ENCODE measurements around the gene DEPDC5.
A peak's percentile ranks its signal among the peaks of the same experiment; 100 is the strongest.
"Not testable (repeated sequence)": the region's sequence is repeated elsewhere in the genome, so short reads cannot be mapped to it uniquely, and the experiment has no call there.

Gene DEPDC5

GRCh38 chr22:31753634-31754501 is at the start of gene DEPDC5:
Gene DEPDC5 (plus strand): TSS chr22:31754019. CDS start chr22:31754922, 903 bp downstream.
- DNase-seq (ENCODE audit: low spot score): peak; percentile 95

- no peak for DNase-seq (ENCODE audit: low spot score)
Measured at GRCh38 chr22:31707519-31707918, 46.3 kb upstream of the DEPDC5 start.

DNA sequence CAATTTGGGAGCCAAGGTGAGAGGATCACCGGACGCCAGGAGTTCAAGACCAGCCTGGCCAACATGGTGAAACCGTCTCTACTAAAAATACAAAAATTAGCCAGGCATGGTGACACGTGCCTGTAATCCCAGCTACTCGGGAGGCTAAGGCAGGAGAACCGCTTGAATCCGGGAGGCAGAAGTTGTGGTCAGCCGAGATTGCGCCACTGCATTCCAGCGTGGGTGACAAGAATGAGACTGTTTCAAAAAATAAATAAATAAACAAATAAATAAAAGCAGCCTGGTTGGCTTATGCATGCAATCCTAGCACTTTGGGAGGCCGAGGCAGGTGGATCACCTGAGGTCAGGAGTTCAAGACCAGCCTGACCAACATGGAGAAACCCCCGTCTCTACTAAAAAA is 42.6 kb upstream of the DEPDC5 start:
- DNase-seq (ENCODE audit: low spot score): not testable (repeated sequence)

DNA sequence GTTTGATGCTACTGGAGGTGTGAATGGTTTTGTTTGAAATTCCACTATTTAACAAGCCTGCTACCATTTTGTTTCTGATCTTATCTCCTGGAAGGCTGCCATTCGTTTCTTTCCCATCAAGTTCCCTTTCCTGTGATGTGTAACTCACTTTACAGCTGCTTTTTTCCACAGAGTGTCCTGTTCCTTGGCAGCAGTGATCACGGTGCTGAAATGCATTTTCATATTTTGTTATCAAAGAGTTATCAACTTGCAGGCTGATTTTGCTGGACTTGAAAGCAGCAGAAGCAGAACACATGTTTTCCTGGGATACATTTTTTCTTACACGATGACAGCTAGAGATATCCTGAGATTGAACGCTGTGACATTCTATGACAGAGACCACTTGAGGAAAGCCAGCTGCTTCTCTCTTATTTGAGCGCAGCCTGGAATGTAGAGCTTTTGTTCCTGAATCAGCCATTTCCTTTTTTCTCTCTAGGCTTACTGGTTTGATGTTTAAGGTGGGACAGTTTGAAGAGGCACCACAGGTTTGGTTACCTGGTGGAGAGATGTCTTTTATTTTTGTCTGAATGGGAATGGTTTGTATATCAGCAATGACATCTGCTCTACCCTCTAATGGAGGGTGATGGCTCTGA is 38.6 kb upstream of the DEPDC5 start:
- DNase-seq (ENCODE audit: low spot score): no peak

GRCh38 chr22:31719850-31720471 is 33.9 kb upstream of the DEPDC5 start:
- no peak for DNase-seq (ENCODE audit: low spot score)

- DNase-seq (ENCODE audit: low spot score): no peak
Measured at GRCh38 chr22:31723723-31724122, 30.1 kb upstream of the DEPDC5 start.

DNA sequence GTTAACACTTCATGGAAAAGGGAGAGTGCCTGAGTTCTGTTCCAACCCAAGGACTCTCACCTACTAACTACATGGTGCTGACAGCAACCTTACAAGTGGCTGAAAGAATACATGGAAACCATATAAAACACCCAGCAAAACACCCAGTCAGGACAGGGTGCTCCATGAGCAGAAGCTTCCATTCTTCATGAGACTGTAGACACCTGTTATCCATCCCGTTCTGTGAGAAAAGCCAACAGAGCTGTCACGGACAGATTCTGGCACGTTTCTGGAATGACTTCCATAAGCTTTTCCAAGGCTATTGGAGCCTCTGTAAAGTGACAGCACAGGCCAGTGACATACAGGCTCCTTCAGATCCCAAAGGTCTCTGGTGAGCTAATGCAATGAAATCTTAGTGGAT is 27.1 kb upstream of the DEPDC5 start:
- DNase-seq (ENCODE audit: low spot score): no peak

DNA sequence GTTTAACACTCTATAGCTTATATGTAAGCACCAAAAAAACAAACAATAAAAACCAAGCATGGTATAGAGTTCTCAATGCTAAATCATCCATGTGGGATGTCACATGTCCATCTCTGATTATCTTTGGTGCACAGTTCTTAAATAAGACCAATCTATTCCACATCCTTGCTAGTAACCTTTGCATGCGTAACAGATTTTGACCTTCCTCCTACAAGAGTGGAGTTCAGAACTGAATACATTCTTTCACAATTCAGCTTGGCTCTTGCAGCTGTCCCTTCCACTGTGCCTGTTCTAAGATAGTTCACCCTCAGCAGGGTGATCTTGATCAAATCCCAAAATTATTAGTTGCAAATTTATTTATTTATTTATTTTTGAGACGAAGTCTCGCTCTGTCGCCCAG is 25.0 kb upstream of the DEPDC5 start:
- no peak for DNase-seq (ENCODE audit: low spot score)

- DNase-seq (ENCODE audit: low spot score): no peak
Measured at GRCh38 chr22:31730344-31730711, 23.5 kb upstream of the DEPDC5 start.

- no peak for DNase-seq (ENCODE audit: low spot score)
Measured at GRCh38 chr22:31732089-31732829, 21.6 kb upstream of the DEPDC5 start.

- no peak for DNase-seq (ENCODE audit: low spot score)
Measured at GRCh38 chr22:31733580-31734079, 20.2 kb upstream of the DEPDC5 start.

DNA sequence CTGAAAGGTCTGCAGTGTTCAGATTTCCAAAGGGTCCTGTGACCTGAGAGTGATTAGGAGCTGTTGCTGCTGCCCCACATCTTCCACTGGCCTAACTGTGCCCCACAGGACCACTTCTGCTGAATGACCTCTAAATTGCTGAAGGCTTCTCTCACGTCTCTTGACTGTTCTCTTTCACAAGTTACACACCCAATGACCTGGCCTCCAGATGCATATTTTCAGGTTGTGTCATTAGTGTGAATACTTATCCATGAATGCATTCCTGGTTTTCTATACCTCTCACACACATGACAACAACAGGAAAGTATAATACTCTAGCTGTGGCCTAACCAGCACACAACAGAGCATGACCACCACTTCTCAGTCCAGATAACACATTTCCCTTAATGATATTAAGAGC is 19.3 kb upstream of the DEPDC5 start:
- no peak for DNase-seq (ENCODE audit: low spot score)

GRCh38 chr22:31736458-31736857 is 17.4 kb upstream of the DEPDC5 start:
- DNase-seq (ENCODE audit: low spot score): no peak

DNA sequence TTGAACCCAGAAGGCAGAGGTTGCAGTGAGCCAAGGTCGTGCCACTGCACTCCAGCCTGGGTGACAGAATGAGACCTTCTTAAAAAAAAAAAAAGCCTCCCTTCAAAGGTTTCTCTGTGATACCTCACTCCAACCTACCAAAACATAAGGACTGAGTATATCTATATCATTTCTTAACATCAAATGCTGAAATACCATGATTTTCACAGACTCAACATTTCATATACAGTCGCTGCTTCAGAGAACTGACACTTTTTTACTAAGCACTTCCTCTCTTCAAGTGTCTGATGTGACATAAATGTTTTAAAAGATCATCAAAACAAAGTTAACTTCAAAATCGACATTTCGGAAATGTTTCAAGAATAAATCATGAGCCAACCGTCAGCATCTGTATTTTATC is 15.9 kb upstream of the DEPDC5 start:
- no peak for DNase-seq (ENCODE audit: low spot score)

- DNase-seq (ENCODE audit: low spot score): no peak
Measured at GRCh38 chr22:31738566-31738965, 15.3 kb upstream of the DEPDC5 start.

DNA sequence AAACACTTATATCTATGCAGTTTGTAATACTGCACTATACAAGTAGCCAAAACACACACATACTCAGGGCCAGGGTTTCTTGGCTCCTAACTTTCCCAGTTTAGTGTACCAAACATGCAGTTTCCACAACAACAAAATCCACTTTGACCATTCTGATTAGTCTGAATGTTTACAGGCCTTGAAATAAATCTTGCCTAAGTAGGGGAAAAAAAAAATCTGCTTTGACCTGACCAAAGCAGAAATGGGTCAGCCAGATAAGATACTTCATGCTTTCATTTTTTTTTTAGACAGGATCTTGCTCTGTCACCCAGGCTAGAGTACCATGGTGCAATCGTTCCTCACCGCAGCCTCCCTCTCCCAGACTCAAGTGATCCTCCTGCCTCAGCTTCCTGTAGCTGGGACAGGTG is 14.0 kb upstream of the DEPDC5 start:
- DNase-seq (ENCODE audit: low spot score): no peak

GRCh38 chr22:31740314-31740713 is 13.5 kb upstream of the DEPDC5 start:
- DNase-seq (ENCODE audit: low spot score): not testable (repeated sequence)

DNA sequence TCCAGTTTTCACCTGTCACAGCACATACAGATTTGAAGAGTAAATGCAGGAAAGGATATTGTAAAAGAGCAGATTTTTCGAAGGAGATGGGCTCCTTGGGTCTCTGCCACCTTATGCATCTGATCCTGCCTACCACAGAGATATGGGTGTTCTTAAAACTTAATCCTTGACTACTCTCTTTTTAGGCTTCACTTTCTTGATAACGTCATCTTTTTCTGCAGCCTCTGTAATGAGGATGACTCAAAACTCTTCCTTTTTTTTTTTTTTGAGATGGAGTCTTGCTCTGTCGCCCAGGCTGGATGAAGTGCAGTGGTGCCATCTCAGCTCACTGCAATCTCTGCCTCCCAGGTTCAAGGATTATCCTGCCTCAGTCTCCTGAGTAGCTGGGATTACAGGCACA is 11.7 kb upstream of the DEPDC5 start:
- no peak for DNase-seq (ENCODE audit: low spot score)

DNA sequence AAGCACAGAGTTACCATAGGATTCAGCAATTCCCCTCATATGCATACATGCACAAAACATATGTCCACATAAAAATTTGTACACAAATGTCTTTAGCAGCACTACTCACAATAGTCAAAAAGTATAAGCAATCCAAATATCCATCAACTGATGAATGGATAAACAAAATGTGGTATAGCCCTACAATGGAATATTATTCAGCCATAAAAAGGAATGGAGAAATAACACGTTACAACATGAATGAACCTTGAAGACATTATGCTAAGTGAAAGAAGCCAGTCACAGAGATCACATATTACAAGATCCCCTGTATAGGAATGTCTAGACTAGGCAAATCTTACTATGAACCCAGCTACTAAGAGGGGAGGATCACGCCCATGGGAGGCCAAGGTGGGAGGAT is 11.1 kb upstream of the DEPDC5 start:
- DNase-seq (ENCODE audit: low spot score): no peak

- DNase-seq (ENCODE audit: low spot score): no peak
Measured at GRCh38 chr22:31743871-31744270, 9.9 kb upstream of the DEPDC5 start.

DNA sequence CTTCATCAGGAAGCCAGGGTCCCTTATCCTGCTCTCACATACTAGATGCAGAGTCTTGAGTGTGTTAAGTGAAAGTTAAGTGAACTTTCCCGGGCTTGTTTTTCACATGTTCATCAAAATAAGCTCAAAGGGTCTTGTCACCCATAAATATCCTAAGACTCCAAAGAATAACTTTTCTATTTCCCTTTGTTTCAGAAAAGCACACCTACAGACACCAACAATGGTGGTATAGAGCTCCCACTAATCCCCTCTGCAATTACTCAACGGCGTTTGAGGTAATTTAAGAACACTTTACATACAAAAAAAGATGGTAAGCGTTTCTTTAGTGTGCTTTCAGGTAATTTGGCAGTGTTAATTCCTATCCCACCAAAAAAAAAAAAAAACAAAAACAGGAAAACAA is 6.4 kb upstream of the DEPDC5 start:
- DNase-seq (ENCODE audit: low spot score): no peak

DNA sequence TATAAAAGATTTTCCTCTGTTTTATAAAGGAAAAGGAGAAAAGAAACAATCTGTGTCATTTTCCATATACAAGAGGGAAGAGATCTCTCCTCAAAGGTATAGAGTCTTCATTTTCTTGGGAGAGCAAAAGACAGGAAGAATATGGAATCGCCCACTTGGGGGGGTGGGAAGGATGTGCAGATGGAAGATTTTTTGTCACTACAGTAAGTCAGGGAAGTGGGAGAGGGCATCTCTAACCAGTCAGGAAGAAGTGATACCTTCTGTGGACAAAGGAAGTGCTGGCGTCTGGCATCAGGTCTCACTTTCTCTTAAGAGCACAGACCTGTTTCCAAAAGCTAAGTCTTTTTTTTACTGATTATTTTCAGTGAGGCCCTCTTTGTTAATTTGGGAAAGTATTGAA is 5.3 kb upstream of the DEPDC5 start:
- no peak for DNase-seq (ENCODE audit: low spot score)
